ACC112 (cell line): ENCODE results near the gene YJEFN3.

ENCODE experiments used
- H2AFZ ChIP-seq: fragments of 200-600 bp; sonication (generic); one replicate; pipeline ENCODE4 v1.6.0; 2017; ENCODE audit warnings: antibody characterized with exemption, low read length; ENCODE audit not compliant: unreplicated experiment
- H3K27ac ChIP-seq: fragments of 200-600 bp; sonication (generic); 2 replicates; pipeline ENCODE4 v1.5.1; 2014; ENCODE audit warnings: low read depth, mild to moderate bottlenecking, antibody characterized with exemption, low read length, moderate library complexity
- H3K27me3 ChIP-seq: fragments of 200-600 bp; sonication (generic); 2 replicates; pipeline ENCODE4 v1.6.1; 2014; ENCODE audit warnings: mild to moderate bottlenecking, antibody characterized with exemption, low read length, moderate library complexity, mixed read lengths; ENCODE audit not compliant: insufficient read depth
- H3K36me3 ChIP-seq: fragments of 200-600 bp; sonication (generic); 2 replicates; pipeline ENCODE4 v1.6.1; 2016; ENCODE audit warnings: mild to moderate bottlenecking, antibody characterized with exemption, low read length, moderate library complexity, mixed read lengths; ENCODE audit not compliant: insufficient read depth
- H3K4me1 ChIP-seq: fragments of 200-600 bp; sonication (generic); one replicate; pipeline ENCODE4 v1.6.1; 2016; ENCODE audit warnings: low read length, mixed read lengths; ENCODE audit not compliant: insufficient read depth, unreplicated experiment, control insufficient read depth
- H3K4me3 ChIP-seq: fragments of 200-600 bp; sonication (generic); 2 replicates; pipeline ENCODE4 v1.5.1; 2014; ENCODE audit warnings: mild to moderate bottlenecking, low read depth, low read length
- H3K79me2 ChIP-seq: fragments of 200-600 bp; sonication (generic); one replicate; pipeline ENCODE4 v1.6.0; 2016; ENCODE audit warnings: low read length; ENCODE audit not compliant: control insufficient read depth, unreplicated experiment, insufficient read depth

The YJEFN3 gene

DNA sequence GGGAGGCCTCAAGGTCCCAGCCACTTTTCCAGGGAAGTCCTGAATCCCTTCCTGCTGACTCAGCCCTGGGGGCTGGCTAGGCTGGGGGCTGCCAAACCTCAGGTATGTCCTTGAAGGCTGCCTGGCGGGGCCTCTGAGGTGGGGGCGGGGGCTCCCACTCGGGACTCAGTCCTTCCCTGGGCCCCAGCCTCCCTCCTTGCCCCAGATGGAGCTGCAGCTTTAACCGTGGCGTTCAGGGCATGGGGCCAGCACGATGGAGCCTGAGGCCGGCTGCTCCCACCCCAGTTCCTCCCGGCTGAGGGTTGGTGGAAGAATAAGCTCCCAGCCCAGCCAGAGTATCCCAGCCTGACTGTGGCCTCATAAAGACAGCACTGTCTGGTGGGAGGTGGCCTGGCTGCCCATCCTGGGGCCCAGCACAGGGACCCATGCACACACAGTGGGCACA, 21.8 kb downstream of the YJEFN3 start:
- no peaks in the 10 kb centered on the region for H3K4me1 ChIP-seq
- H3K27ac ChIP-seq: no peak overlapping the region
- no peaks in the 10 kb centered on the region for H3K36me3 ChIP-seq
- no peak overlapping the region for H3K4me3 ChIP-seq
- H3K79me2 ChIP-seq: no peaks in the 10 kb centered on the region
- no peaks in the 10 kb centered on the region for H3K27me3 ChIP-seq
- H2AFZ ChIP-seq: no peak overlapping the region

- Histone ChIP-seq H3K79me2 (no peaks in the 10 kb centered on the region), H3K36me3 (no peaks in the 10 kb centered on the region), H3K27me3 (no peaks in the 10 kb centered on the region), H3K4me3 (no peak overlapping the region), H3K27ac (no peak overlapping the region), H3K4me1 (no peaks in the 10 kb centered on the region), H2AFZ (no peak overlapping the region)
Measured at GRCh38 chr19:19550972-19551852, 22.5 kb downstream of the YJEFN3 start.

GRCh38 chr19:19551853-19552192, 23.1 kb downstream of the YJEFN3 start:
- Histone ChIP-seq H3K79me2 (no peaks in the 10 kb centered on the region), H3K4me3 (no peak overlapping the region), H2AFZ (no peak overlapping the region), H3K4me1 (no peaks in the 10 kb centered on the region), H3K27ac (no peak overlapping the region), H3K27me3 (no peaks in the 10 kb centered on the region), H3K36me3 (no peaks in the 10 kb centered on the region)

DNA sequence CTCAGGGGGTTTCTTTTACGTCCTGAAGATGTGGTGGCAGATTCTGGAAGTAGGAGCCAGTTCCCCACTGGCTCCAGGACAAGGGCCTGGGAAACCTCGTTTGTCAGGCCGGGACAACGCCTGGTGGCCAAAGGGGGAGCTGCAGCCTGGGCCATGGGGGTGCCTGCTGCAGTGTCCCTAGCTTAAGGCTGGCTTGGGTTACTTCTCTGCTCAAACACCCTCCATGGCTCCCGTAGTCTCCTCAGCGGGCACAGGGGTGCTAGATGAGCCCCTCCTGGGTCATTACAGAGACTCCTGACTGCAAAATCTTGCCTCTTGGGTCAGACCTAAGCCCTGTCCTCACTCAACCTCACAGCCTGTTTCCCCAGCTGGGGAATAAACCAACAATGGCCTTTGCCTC, 24.1 kb downstream of the YJEFN3 start:
- Histone ChIP-seq H3K4me3 (no peak overlapping the region), H3K79me2 (no peaks in the 10 kb centered on the region), H3K27me3 (no peaks in the 10 kb centered on the region), H3K4me1 (no peaks in the 10 kb centered on the region), H3K27ac (no peak overlapping the region), H3K36me3 (no peaks in the 10 kb centered on the region), H2AFZ (no peak overlapping the region)

DNA sequence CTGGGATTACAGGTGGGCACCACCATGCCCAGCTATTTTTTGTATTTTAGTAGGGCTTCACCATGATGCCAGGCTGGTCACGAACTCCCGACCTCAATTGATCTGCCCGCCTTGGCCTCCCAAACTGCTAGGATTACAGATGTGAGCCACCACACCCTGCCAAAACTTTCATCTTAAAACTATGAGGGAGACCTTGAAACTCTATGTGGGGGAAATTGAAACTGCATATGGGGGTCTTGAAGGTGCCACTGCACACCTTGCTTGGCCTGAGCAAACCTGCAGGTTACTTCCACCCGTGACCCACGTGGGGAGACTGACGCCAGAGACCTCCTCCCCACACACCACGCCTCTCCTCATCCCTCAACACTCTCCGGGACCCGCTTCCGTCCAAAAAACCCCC, 25.0 kb downstream of the YJEFN3 start:
- Histone ChIP-seq H3K27ac (no peak overlapping the region), H3K27me3 (no peaks in the 10 kb centered on the region), H2AFZ (no peak overlapping the region), H3K79me2 (no peaks in the 10 kb centered on the region), H3K4me3 (no peak overlapping the region), H3K36me3 (no peaks in the 10 kb centered on the region), H3K4me1 (no peaks in the 10 kb centered on the region)

DNA sequence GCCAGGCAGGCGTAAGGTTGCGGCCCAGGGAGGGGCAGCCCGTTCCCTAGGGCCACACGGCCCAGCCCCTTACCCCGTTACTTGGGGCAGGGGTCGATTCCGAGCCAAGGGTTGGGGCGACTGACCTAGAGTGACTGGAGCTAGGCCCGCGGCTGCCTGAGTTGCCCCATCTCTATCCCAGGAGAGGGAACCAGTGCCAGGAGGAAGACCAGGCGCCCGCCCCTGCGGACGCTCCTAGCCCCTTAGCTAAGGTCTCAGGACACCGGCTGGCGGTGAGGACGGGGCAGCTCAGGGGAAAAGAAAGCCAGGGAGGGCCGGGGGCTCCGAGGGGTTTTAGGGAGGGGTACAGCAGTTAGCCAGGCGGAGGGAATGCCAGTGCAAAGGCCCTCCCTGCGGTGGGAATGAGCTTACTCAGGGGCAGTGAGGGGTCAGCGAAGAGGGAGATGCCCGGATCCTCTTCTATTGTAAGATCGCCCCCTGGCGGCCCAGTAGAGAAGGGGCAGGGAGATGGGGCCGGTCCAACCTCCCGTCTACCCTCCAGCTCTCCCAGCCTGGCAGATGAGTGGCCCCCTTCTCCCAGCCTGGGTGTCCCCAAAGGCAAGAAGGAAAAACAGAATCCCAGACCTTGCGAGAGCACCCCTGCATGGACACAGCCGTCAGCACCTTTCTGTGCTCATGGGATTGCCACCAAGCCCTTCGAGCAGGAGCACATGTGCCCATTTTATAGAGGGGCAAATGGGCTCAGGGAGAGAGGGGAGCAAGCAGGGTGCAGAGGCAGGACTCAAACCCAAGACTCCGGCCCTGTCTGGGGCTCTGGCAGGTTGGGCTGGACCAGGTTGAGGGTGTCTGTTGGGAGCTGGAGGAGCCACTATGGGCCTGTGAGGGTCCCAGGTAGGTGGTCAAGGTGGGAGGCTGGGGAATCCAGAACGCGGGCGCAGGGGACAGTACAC, 25.6 kb downstream of the YJEFN3 start:
- Histone ChIP-seq H2AFZ (no peak overlapping the region), H3K27ac (no peak overlapping the region), H3K27me3 (no peaks in the 10 kb centered on the region), H3K4me1 (no peaks in the 10 kb centered on the region), H3K4me3 (no peak overlapping the region), H3K79me2 (no peaks in the 10 kb centered on the region), H3K36me3 (no peaks in the 10 kb centered on the region)

- Histone ChIP-seq H3K27me3 (no peaks in the 10 kb centered on the region), H3K79me2 (no peaks in the 10 kb centered on the region), H3K4me1 (no peaks in the 10 kb centered on the region), H3K36me3 (no peaks in the 10 kb centered on the region), H2AFZ (no peak overlapping the region), H3K27ac (no peak overlapping the region), H3K4me3 (no peak overlapping the region)
Measured at GRCh38 chr19:19558055-19558454, 29.3 kb downstream of the YJEFN3 start.

DNA sequence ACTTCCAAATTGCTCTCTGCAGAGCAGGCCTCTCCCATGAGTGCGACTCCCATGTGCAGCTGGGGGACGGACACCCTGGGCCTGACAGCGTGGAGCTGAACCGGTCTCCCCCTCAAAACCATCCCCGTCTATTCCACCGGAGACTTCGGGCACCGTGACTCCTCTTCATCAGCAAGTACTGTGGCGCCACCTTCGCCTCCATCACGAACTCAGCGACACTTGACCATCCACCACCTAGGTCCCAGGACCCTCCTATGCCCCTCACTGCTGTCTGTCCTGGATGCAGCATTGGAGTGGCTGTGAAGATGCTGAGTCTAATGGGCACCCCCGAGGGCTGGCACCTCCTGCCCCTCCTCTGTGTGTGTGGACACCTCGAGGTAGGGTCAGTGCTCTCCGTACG, 29.9 kb downstream of the YJEFN3 start:
- H3K27ac ChIP-seq: no peak overlapping the region
- no peaks in the 10 kb centered on the region for H3K4me1 ChIP-seq
- no peaks in the 10 kb centered on the region for H3K27me3 ChIP-seq
- H3K36me3 ChIP-seq: no peaks in the 10 kb centered on the region
- no peaks in the 10 kb centered on the region for H3K79me2 ChIP-seq
- H2AFZ ChIP-seq: no peak overlapping the region
- no peak overlapping the region for H3K4me3 ChIP-seq

DNA sequence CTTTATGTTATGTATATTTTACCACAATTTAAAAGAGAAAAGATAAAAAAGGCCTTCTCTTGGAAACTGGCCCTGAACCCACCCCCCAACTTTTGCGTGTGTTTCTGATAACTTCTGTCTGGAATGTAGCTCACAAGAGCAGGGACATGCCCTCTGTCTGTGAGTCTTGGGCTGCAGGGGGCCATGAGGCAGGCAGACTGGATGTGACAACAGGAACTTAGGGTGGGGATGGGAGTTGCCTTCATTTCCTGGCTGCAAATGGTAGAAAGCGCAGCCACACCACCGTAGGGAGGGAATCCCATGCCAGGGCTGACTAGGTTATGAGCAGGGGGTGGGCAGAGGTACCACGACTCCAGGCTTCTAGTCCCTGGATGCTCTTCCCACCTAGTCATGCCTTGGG, 31.2 kb downstream of the YJEFN3 start:
- Histone ChIP-seq H3K27ac (no peak overlapping the region), H3K36me3 (no peaks in the 10 kb centered on the region), H3K4me3 (no peak overlapping the region), H3K79me2 (no peaks in the 10 kb centered on the region), H3K4me1 (no peaks in the 10 kb centered on the region), H3K27me3 (no peaks in the 10 kb centered on the region), H2AFZ (no peak overlapping the region)

DNA sequence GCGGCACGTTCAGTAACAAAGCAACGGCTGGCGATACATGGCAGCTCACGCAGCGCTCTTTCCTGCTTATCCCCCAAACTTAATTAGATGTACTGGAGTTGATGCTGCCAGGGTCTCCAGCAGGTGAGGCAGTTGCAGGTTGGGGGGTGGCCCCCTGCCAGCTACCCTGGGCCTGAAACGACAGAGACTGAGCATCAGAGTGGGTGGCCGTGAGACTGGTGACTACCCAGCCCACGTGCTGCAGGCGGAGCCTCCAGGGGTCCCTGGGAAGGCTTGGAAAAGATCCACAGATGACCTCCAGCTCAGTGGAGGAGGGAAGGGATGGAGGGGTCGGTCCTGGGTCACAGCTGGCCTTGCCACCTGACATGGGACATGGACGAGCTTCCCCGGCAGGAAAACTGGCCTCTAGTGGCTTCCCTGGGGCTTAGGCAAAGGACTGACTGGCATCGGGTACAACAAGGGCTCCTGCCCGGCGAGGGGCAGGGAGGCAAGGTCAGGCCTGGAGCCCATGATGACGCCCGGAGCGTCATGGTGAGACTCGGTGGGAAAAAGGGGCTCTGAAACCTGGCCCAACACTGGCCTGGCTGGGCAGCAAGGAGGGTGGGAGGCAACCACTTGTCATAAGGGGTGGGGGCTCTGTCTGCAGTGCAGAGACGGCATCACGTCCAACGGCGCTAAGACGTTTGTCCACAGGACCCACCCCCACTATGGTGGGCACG, 33.4 kb downstream of the YJEFN3 start:
- Histone ChIP-seq H3K27ac (no peak overlapping the region), H3K36me3 (no peaks in the 10 kb centered on the region), H2AFZ (no peak overlapping the region), H3K79me2 (no peaks in the 10 kb centered on the region), H3K4me3 (no peak overlapping the region), H3K27me3 (no peaks in the 10 kb centered on the region), H3K4me1 (no peaks in the 10 kb centered on the region)
